Upper lobe of left lung (tissue), 4 donors: ENCODE results near the gene ELMOD3.

Source experiments
- EP300 ChIP-seq, 4 donors: sonication (generic); formaldehyde crosslinking; IDR thresholded peaks; one replicate each; pipeline ENCODE4 v1.5.1; 2017; ENCODE audit warnings: antibody characterized with exemption in 4 of 4, control low read depth in 2 of 4
- POLR2A ChIP-seq, 4 donors: fragments of 450-650 bp; IDR thresholded peaks; one replicate each; pipeline ENCODE4 v1.5.1; 2016 to 2017; ENCODE audit warnings: antibody characterized with exemption in 4 of 4, mild to moderate bottlenecking in 2 of 4
- POLR2AphosphoS5 ChIP-seq, 2 donors: sonication (generic); formaldehyde crosslinking; IDR thresholded peaks; one replicate each; pipeline ENCODE4 v1.5.1; 2017; ENCODE audit warnings: antibody characterized with exemption in 2 of 2
- TF ChIP-seq, protein P1 (sequence below), 6 experiments: fragments of 450-650 bp in 4 of 6; fragments of 200-600 bp in 2 of 6; sonication (generic) in 2 of 6; IDR thresholded peaks; one replicate each; pipeline ENCODE4 v1.5.1; 2016 to 2019; ENCODE audit warnings: antibody characterized with exemption in 6 of 6

- TF ChIP-seq, protein P1, sequence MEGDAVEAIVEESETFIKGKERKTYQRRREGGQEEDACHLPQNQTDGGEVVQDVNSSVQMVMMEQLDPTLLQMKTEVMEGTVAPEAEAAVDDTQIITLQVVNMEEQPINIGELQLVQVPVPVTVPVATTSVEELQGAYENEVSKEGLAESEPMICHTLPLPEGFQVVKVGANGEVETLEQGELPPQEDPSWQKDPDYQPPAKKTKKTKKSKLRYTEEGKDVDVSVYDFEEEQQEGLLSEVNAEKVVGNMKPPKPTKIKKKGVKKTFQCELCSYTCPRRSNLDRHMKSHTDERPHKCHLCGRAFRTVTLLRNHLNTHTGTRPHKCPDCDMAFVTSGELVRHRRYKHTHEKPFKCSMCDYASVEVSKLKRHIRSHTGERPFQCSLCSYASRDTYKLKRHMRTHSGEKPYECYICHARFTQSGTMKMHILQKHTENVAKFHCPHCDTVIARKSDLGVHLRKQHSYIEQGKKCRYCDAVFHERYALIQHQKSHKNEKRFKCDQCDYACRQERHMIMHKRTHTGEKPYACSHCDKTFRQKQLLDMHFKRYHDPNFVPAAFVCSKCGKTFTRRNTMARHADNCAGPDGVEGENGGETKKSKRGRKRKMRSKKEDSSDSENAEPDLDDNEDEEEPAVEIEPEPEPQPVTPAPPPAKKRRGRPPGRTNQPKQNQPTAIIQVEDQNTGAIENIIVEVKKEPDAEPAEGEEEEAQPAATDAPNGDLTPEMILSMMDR (IDR thresholded peaks at IDR 0.05) = no peak
- TF ChIP-seq POLR2A (IDR thresholded peaks at IDR 0.05) = no peak
- no peak for TF ChIP-seq EP300 (IDR thresholded peaks at IDR 0.05)
- TF ChIP-seq POLR2AphosphoS5 (IDR thresholded peaks at IDR 0.05) = no peak
Observed at GRCh38 chr2:85310330-85310729, 44.2 kb upstream of the ELMOD3 start.
